C1 segment of cervical spinal cord (tissue), 14 donors: Measurements from ENCODE around the gene TREML4.

Source experiments
- DNase-seq, 14 donors: peaks; one replicate each; lab custom pipeline; 2025; lab: John Stamatoyannopoulos, UW

The TREML4 gene

GRCh38 chr6:41284726-41285125 lies 56.6 kb downstream of the TREML4 start:
- DNase-seq = no peak

DNA sequence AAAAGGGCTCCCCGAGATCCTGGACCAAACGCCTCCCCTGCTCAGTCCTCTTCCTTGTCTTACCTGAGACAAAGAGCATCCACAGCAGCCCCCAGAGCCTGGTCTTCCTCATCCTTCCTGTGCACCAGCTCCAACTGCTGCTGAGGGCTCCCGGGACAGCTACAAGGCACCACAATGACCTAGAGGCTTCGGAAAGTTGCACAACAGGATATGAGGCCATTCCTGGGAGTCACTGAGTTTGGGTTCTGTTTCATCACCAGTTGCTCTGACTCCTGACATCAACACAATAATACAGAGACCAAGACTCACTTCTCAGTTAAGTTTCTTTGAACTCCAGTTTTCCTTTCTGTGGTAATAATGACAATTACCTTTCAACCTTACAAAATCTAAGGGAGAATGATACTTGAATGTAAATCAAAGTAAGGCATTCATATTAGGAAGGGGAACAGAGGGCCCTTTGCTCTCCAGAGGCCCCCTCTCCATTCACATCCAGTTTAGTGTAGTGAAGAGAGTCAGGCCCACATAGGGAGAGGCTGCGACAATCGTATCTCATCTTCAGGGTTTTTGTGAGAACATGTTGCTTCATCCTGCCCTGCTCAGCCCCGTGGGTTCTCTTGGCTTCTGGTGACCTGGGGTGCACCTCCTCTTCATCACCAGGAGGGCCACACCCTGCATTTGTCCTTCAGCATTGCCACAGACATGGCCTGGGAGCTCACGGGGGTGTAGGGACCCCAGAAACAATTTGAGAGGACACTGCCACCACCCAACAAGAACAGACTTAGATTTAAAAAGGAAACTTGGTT lies 58.6 kb downstream of the TREML4 start, which contains the start of gene TREM1:
Gene TREM1, minus strand, starts transcription at position 139 of the 803 bp plus-strand sequence. Its CDS starts 27 bp downstream, at position 112.
- peak in 4 of 14 donors; percentile 3 to 38 (median 20) for DNase-seq

- DNase-seq = no peak
Observed at GRCh38 chr6:41288030-41288753, 60.0 kb downstream of the TREML4 start.
